ENCODE measurements around the gene SENP3.

DNA sequence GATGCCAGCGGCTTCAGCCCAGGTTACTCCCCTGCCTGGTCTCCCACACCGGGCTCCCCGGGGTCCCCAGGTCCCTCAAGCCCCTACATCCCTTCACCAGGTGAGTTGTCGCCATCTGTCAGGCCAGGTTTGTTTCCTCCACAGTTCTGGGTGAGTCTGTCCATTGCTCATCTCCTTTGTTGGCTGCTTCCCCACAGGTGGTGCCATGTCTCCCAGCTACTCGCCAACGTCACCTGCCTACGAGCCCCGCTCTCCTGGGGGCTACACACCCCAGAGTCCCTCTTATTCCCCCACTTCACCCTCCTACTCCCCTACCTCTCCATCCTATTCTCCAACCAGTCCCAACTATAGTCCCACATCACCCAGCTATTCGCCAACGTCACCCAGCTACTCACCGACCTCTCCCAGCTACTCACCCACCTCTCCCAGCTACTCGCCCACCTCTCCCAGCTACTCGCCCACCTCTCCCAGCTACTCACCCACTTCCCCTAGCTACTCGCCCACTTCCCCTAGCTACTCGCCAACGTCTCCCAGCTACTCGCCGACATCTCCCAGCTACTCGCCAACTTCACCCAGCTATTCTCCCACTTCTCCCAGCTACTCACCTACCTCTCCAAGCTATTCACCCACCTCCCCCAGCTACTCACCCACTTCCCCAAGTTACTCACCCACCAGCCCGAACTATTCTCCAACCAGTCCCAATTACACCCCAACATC lies 48.7 kb upstream of the SENP3 start:
- TF ChIP-seq, protein P1, sequence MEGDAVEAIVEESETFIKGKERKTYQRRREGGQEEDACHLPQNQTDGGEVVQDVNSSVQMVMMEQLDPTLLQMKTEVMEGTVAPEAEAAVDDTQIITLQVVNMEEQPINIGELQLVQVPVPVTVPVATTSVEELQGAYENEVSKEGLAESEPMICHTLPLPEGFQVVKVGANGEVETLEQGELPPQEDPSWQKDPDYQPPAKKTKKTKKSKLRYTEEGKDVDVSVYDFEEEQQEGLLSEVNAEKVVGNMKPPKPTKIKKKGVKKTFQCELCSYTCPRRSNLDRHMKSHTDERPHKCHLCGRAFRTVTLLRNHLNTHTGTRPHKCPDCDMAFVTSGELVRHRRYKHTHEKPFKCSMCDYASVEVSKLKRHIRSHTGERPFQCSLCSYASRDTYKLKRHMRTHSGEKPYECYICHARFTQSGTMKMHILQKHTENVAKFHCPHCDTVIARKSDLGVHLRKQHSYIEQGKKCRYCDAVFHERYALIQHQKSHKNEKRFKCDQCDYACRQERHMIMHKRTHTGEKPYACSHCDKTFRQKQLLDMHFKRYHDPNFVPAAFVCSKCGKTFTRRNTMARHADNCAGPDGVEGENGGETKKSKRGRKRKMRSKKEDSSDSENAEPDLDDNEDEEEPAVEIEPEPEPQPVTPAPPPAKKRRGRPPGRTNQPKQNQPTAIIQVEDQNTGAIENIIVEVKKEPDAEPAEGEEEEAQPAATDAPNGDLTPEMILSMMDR (optimal IDR thresholded peaks at IDR 0.05 in 1 of 3, IDR thresholded peaks at IDR 0.05 in 1 of 3, conservative IDR thresholded peaks at IDR 0.05 in 1 of 3; ENCODE audit: extremely low read depth in 1 of 3, insufficient read depth in 2 of 3, low read length in 3 of 3) = no peak
- no peak for TF ChIP-seq EZH2 (IDR thresholded peaks at IDR 0.05; ENCODE audit: low read length)
